Activated T-cell treated with anti-CD3 and anti-CD28 coated beads, Interleukin-2, amount 50 U/mL, for 4 hours (primary cell): ENCODE results near the gene GNG4. TPM values are rescaled to one million over a fixed set of nuclear protein-coding genes. Genes with fewer than 3 reads are reported as not detected.
"Not testable (repeated sequence)": the region's sequence is repeated elsewhere in the genome, so short reads cannot be mapped to it uniquely, and the experiment has no call there.

Experiments used
- ATAC-seq, 2 donors: fragments of 200-7000 bp; cut with Tn5 transposase; one replicate each; pipeline ENCODE4 v1.10.0; 2021
- DNase-seq: peaks from one replicate; pipeline ENCODE4 v3.0.0-alpha.2; 2020
- H3K27me3 Mint-ChIP-seq: one replicate; pipeline ENCODE4 v1.8.0; 2021; ENCODE audit warnings: low read depth, mixed read lengths
- H3K36me3 Mint-ChIP-seq: one replicate; pipeline ENCODE4 v1.8.0; 2022; ENCODE audit warnings: mixed read lengths; ENCODE audit not compliant: insufficient read depth
- H3K4me1 Mint-ChIP-seq: one replicate; pipeline ENCODE4 v1.8.0; 2021; ENCODE audit warnings: low read depth, mixed read lengths
- H3K4me3 Mint-ChIP-seq: one replicate; pipeline ENCODE4 v1.8.0; 2021; ENCODE audit warnings: mild to moderate bottlenecking, moderate library complexity, mixed read lengths
- H3K9me3 Mint-ChIP-seq: one replicate; pipeline ENCODE4 v1.8.0; 2021; ENCODE audit warnings: mixed read lengths
- total RNA-seq, 3 donors: library from RNA; stranded (reverse); gene quantifications; one replicate each; pipeline ENCODE4 v1.2.1, GENCODE V29; 2021

Gene GNG4
- total RNA-seq, 3 donors from 2014 or later, result 0.26 to 1.4 (median 0.58) TPM

DNA sequence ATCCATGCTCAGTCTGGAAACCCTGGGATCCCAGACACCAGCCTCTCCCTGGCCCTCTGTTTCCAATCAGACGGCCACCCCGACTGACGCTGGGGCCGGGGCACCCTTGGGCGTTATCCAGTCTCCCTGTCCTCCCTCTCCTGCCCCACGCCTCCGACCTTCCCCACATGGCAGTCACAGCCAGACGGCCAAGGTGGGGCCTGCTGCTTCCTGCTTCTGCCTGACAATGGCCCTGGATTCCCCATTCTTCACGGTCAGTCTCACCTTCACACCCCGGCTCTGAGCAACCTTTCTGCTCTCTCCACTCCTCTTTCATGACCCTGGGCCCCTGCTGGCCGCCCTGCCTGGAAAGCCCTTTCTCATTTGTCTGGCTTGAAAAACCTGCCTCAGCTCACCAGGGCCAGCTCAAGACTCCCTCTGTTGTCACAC lies 6.6 kb downstream of the GNG4 start:
- Mint-ChIP-seq H3K4me3 (no peak overlapping the region), H3K4me1 (peaks cover 24% of the 10 kb centered on the region), H3K27me3 (peaks cover 10% of the 10 kb centered on the region), H3K9me3 (no peaks in the 10 kb centered on the region), H3K36me3 (no peaks in the 10 kb centered on the region)
- ATAC-seq, result no peak
- no peak for DNase-seq

- Mint-ChIP-seq H3K36me3 (no peaks in the 10 kb centered on the region), H3K27me3 (peaks cover 5% of the 10 kb centered on the region), H3K4me3 (peak overlapping the region; percentile 79), H3K4me1 (peaks cover 24% of the 10 kb centered on the region), H3K9me3 (no peaks in the 10 kb centered on the region)
- peak; percentile 40 for DNase-seq
- ATAC-seq, result peak; percentile 82 to 85
These were observed 7.3 kb downstream of the GNG4 start for GRCh38 chr1:235642011-235642942.

GRCh38 chr1:235640580-235640979 lies 9.0 kb downstream of the GNG4 start:
- peaks cover 24% of the 10 kb centered on the region for H3K4me1 Mint-ChIP-seq
- H3K4me3 Mint-ChIP-seq, result no peak overlapping the region
- DNase-seq (no peak), ATAC-seq (no peak)
- H3K36me3 Mint-ChIP-seq, result no peaks in the 10 kb centered on the region
- no peaks in the 10 kb centered on the region for H3K9me3 Mint-ChIP-seq
- H3K27me3 Mint-ChIP-seq, result peaks cover 3% of the 10 kb centered on the region

- H3K4me1 Mint-ChIP-seq, result peaks cover 24% of the 10 kb centered on the region
- no peak for ATAC-seq
- H3K9me3 Mint-ChIP-seq, result no peaks in the 10 kb centered on the region
- DNase-seq, result no peak
- H3K36me3 Mint-ChIP-seq, result no peaks in the 10 kb centered on the region
- H3K4me3 Mint-ChIP-seq, result no peak overlapping the region
- H3K27me3 Mint-ChIP-seq, result peaks cover 5% of the 10 kb centered on the region
These were observed 10.1 kb downstream of the GNG4 start for GRCh38 chr1:235639226-235640205.

DNA sequence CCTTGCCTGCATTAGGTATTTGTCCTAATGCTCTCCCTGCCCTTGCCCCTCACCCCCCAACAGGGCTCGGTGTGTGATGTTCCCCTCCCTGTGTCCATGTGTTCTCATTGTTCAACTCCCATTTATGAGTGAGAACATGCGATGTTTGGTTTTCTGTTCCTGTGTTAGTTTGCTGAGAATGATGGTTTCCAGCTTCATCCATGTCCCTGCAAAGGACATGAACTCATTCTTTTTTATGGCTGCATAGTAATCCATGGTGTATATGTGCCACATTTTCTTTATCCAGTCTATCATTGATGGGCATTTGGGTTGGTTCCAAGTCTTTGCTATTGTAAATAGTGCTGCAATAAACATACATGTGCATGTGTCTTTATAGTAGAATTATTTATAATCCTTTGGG lies 11.0 kb downstream of the GNG4 start:
- H3K4me3 Mint-ChIP-seq, ATAC-seq, H3K9me3 Mint-ChIP-seq, H3K27me3 Mint-ChIP-seq, DNase-seq, H3K36me3 Mint-ChIP-seq: not testable (repeated sequence)
- H3K4me1 Mint-ChIP-seq, result peaks cover 22% of the 10 kb centered on the region

GRCh38 chr1:235637756-235638534 lies 11.6 kb downstream of the GNG4 start:
- ATAC-seq (no peak), DNase-seq (no peak)
- peaks cover 6% of the 10 kb centered on the region for H3K27me3 Mint-ChIP-seq
- no peaks in the 10 kb centered on the region for H3K36me3 Mint-ChIP-seq
- H3K4me3 Mint-ChIP-seq, result no peak overlapping the region
- no peaks in the 10 kb centered on the region for H3K9me3 Mint-ChIP-seq
- peaks cover 19% of the 10 kb centered on the region for H3K4me1 Mint-ChIP-seq

GRCh38 chr1:235635938-235636662 lies 13.5 kb downstream of the GNG4 start:
- H3K4me3 Mint-ChIP-seq, result no peak overlapping the region
- H3K4me1 Mint-ChIP-seq, result peaks cover 10% of the 10 kb centered on the region
- ATAC-seq (no peak), DNase-seq (no peak)
- H3K27me3 Mint-ChIP-seq, result peaks cover 7% of the 10 kb centered on the region
- H3K36me3 Mint-ChIP-seq, result no peaks in the 10 kb centered on the region
- H3K9me3 Mint-ChIP-seq, result no peaks in the 10 kb centered on the region

DNA sequence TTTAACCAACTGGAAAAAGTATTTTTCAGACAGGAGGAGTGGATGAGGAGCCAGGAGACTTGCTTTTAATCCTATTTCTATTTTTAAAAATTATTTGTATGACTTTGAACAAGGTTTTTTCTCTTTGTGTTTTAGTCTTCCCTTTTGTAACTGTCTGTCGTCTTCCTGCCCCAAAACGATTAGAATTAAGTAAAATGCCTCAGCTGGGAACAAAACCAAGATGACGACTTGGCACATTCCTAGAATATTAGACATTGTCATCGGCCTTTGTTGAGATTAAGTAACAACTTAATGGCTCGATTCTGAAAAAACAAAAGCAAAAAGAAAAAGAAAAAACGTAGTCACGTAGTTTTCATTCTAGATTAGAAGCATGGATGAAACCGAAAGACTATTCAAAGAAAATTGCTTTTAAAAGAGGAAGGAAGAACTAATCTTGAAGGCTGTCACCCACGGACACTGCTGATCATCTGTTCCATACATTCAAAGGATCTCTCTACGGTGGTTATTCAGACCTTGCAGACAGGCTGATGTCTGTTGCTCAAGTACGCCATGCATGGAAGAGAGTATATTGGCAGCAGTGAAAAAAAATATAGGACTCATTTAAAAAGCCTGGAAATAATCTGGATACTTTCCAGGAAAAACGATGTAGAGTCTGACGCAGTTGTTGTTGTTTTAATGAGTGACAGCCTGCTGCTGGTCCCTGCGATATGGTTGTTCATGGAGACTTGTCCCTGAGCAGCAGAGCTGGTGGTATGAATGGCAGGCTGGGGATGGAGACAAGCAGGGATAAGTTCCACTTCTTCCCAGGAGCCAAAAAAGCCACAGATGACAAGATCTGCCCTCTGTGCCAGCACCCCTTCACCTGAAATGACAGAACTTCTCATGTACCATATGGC lies 16.8 kb downstream of the GNG4 start:
- ATAC-seq, result no peak
- no peak for DNase-seq
- Mint-ChIP-seq H3K4me3 (peak overlapping the region; percentile 45), H3K36me3 (no peaks in the 10 kb centered on the region), H3K27me3 (peaks cover 7% of the 10 kb centered on the region), H3K4me1 (peaks cover 8% of the 10 kb centered on the region), H3K9me3 (no peaks in the 10 kb centered on the region)

DNA sequence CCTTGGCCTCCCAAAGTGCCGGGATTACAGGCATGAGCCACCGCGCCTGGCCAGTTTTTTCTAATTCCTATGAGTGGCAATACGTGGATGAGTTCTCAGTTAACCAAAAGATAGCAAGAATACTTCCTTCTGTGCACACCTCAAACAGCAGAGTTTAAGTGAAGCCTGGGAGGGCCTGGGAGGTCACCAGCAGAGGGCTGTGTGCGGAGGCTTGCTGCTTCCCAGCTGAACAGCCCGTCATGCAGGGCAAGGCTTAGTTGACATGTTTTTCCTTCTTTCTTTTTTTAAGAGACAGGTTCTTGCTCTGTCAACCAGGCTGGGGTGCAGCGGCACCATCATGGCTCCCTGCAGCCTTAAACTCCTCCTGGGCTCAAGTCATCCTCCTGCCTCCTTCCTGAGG lies 17.8 kb downstream of the GNG4 start:
- peaks cover 7% of the 10 kb centered on the region for H3K27me3 Mint-ChIP-seq
- no peaks in the 10 kb centered on the region for H3K9me3 Mint-ChIP-seq
- H3K4me3 Mint-ChIP-seq, result no peak overlapping the region
- ATAC-seq (no peak), DNase-seq (no peak)
- no peaks in the 10 kb centered on the region for H3K36me3 Mint-ChIP-seq
- H3K4me1 Mint-ChIP-seq, result peaks cover 8% of the 10 kb centered on the region

DNA sequence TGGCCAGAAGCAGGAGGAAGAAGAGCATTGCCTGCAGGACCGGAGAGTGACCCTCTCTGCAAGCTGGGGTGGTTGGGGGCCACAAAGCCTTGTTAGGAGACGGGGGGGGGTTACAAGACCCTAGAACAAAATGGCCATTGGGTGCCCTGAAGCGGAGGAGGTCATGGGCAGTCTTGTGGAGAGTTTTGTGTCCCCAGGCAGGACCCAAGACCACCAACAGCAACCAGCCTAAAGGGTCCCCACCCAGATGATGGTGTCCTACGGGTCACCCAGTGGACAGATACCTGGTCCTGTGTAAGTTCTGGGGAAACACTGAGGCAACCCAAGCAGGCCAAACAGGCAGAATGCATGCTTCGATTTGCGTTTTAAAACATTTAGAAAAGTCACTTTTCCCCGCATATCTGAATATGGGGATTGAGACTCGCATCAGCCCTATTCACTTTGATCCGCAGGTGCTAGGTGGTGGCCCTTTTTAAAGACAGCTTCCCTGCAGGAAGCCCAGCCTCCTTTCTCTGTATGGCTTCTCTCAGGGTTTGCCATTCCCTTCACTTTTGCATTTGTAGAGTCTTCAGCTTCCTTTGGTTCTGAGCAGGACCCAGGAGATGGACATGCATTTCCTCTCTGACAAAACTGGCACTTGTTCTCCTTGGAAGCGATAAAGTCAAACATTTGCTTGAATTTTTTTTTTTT lies 21.1 kb downstream of the GNG4 start:
- ATAC-seq, result no peak
- no peaks in the 10 kb centered on the region for H3K36me3 Mint-ChIP-seq
- no peak overlapping the region for H3K4me3 Mint-ChIP-seq
- peaks cover 8% of the 10 kb centered on the region for H3K4me1 Mint-ChIP-seq
- H3K27me3 Mint-ChIP-seq, result peaks cover 9% of the 10 kb centered on the region
- no peak for DNase-seq
- no peaks in the 10 kb centered on the region for H3K9me3 Mint-ChIP-seq

DNA sequence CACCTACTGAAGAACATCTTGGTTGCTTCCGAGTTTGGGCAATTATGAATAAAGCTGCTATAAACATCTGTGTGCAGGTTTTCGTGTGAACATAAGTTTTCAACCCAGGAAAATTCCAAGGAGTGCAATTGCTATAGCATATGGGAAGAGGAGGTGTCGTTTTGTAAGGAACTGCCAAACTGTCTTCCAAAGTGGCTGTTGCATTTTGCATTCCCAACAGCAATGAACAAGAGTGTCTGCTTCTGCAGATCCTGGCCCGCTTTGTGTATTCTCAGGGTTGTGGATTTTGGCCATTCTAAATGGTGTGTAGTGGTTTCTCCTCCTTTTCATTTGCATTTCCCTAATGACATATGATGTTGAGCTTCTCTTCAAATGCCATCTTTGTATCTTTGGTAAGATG lies 23.8 kb downstream of the GNG4 start:
- Mint-ChIP-seq H3K36me3 (no peaks in the 10 kb centered on the region), H3K4me1 (no peaks in the 10 kb centered on the region)

DNA sequence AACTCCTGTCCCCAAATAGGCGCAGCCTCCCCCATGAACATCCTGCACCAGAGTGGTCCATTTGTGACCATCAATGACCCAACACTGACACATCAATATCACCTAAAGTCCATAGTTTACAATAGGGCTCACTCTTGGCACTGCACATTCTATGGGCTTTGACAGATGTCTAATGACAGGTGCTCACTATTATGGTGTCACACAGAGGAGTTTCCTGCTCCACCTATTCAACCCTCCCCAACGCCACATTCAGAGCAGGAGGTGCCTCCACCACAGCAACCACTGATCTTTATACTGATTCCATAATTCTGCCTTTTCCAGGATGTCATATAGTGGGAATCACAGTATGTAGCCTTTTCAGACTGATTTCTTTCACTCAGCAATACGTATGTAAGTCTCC lies 24.2 kb downstream of the GNG4 start:
- no peak for ATAC-seq
- no peak for DNase-seq
- H3K4me3 Mint-ChIP-seq, result no peak overlapping the region
- H3K9me3 Mint-ChIP-seq, result no peaks in the 10 kb centered on the region
- H3K27me3 Mint-ChIP-seq, result peaks cover 8% of the 10 kb centered on the region
- H3K4me1 Mint-ChIP-seq, result no peaks in the 10 kb centered on the region
- no peaks in the 10 kb centered on the region for H3K36me3 Mint-ChIP-seq

More for the DNA sequence above, 23.8 kb downstream of the GNG4 start:
- ATAC-seq (no peak), DNase-seq (no peak)
- peaks cover 8% of the 10 kb centered on the region for H3K27me3 Mint-ChIP-seq
- H3K4me3 Mint-ChIP-seq, result no peak overlapping the region
- no peaks in the 10 kb centered on the region for H3K9me3 Mint-ChIP-seq
